SK-N-SH treated with all-trans-retinoic acid at 6 μM for 48 hours (cell line): ENCODE measurements around the gene AQP3.
"Not testable (repeated sequence)": the region's sequence is repeated elsewhere in the genome, so short reads cannot be mapped to it uniquely, and the experiment has no call there.

Experiments
- ESRRG ChIP-seq: fragments of 250-450 bp; sonication (Bioruptor Pico); IDR thresholded peaks from 2 replicates; pipeline ENCODE4 v1.6.1; 2021; ENCODE audit warnings: mild to moderate bottlenecking
- OSR1 ChIP-seq: fragments of 250-450 bp; sonication (Bioruptor Pico); IDR thresholded peaks from 2 replicates; pipeline ENCODE4 v1.8.0; 2022; ENCODE audit warnings: moderate library complexity, mild to moderate bottlenecking, inconsistent platforms
- SNAI2 ChIP-seq: fragments of 250-450 bp; sonication (Bioruptor Pico); IDR thresholded peaks from 2 replicates; pipeline ENCODE4 v1.5.0; 2020; ENCODE audit warnings: mild to moderate bottlenecking, moderate library complexity
- ZC3H10 ChIP-seq: fragments of 250-450 bp; sonication (Bioruptor Pico); IDR thresholded peaks from 2 replicates; pipeline ENCODE4 v1.5.1; 2021; ENCODE audit warnings: mild to moderate bottlenecking, moderate library complexity
- ZFP3 ChIP-seq: fragments of 250-450 bp; sonication (Bioruptor Pico); IDR thresholded peaks from 2 replicates; pipeline ENCODE4 v1.5.0; 2020; ENCODE audit warnings: mild to moderate bottlenecking, moderate library complexity
- TF ChIP-seq, protein P1 (sequence below): fragments of 250-450 bp; sonication (Bioruptor Pico); IDR thresholded peaks from 2 replicates; pipeline ENCODE4 v1.8.0; 2020; ENCODE audit warnings: mild to moderate bottlenecking, moderate library complexity, borderline replicate concordance
- TF ChIP-seq, protein P2 (sequence below): fragments of 250-450 bp; sonication (Bioruptor Pico); IDR thresholded peaks from 2 replicates; pipeline ENCODE4 v1.8.0; 2021; ENCODE audit warnings: low read depth, mild to moderate bottlenecking, moderate library complexity, borderline replicate concordance

DNA sequence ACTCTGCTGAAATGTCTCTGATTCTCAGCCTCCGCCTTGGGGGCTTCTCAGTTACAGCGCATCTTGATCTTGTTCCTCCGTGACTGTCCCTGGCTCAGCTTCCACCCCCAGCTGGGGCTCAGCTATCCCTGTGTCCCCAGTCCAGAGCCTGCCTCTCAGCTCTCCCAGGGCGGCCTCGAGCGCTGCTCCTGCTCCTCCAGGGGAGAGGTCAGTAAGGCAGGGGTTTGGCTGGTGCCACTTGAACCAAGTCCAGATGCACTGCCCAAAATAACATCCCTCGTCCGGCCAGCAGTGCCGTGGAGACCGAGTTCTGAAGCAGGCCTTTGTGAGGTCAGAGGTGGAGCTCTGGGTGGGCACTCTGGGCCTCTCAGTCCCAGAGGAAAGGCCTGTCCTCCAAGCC lies 45.0 kb downstream of the AQP3 start, which contains the start of gene AQP7:
- TF ChIP-seq ZFP3 (CRISPR knock-in tag); OSR1 (CRISPR knock-in tag); ZC3H10; SNAI2 (CRISPR knock-in tag); ESRRG: not testable (repeated sequence)
- TF ChIP-seq, protein P1, sequence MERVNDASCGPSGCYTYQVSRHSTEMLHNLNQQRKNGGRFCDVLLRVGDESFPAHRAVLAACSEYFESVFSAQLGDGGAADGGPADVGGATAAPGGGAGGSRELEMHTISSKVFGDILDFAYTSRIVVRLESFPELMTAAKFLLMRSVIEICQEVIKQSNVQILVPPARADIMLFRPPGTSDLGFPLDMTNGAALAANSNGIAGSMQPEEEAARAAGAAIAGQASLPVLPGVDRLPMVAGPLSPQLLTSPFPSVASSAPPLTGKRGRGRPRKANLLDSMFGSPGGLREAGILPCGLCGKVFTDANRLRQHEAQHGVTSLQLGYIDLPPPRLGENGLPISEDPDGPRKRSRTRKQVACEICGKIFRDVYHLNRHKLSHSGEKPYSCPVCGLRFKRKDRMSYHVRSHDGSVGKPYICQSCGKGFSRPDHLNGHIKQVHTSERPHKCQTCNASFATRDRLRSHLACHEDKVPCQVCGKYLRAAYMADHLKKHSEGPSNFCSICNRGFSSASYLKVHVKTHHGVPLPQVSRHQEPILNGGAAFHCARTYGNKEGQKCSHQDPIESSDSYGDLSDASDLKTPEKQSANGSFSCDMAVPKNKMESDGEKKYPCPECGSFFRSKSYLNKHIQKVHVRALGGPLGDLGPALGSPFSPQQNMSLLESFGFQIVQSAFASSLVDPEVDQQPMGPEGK (CRISPR knock-in tag), result not testable (repeated sequence)
- TF ChIP-seq, protein P2, sequence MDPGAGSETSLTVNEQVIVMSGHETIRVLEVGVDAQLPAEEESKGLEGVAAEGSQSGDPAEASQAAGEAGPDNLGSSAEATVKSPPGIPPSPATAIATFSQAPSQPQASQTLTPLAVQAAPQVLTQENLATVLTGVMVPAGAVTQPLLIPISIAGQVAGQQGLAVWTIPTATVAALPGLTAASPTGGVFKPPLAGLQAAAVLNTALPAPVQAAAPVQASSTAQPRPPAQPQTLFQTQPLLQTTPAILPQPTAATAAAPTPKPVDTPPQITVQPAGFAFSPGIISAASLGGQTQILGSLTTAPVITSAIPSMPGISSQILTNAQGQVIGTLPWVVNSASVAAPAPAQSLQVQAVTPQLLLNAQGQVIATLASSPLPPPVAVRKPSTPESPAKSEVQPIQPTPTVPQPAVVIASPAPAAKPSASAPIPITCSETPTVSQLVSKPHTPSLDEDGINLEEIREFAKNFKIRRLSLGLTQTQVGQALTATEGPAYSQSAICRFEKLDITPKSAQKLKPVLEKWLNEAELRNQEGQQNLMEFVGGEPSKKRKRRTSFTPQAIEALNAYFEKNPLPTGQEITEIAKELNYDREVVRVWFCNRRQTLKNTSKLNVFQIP (CRISPR knock-in tag), result not testable (repeated sequence)
